Measurements from ENCODE around the gene ROR1. TPM values are rescaled to one million over a fixed set of nuclear protein-coding genes. Genes with fewer than 3 reads are reported as not detected.

Gene ROR1
- total and polyA plus RNA-seq, 10 of the 15 experiments (the other 5 are each of a cell fraction or from before 2014, with no cell fraction given) = 0.02 to 0.08 (median 0.05) TPM; not detected in 6

- TF ChIP-seq RELA (IDR thresholded peaks at IDR 0.05; ENCODE audit: borderline replicate concordance, partially characterized antibody) (no peak), ASH2L (IDR thresholded peaks at IDR 0.05; ENCODE audit: borderline replicate concordance, low read depth) (no peak), CHD2 (IDR thresholded peaks at IDR 0.05; ENCODE audit: borderline replicate concordance, low read depth, low read length) (no peak), ZBED1 (IDR thresholded peaks at IDR 0.05; ENCODE audit: borderline replicate concordance) (no peak), SRF (IDR thresholded peaks at IDR 0.05; ENCODE audit: low read depth in 2 of 2, low read length in 2 of 2) (no peak), ZNF207 (IDR thresholded peaks at IDR 0.05; ENCODE audit: borderline replicate concordance) (no peak)
Measured at GRCh38 chr1:63974966-63975365, 201.1 kb downstream of the ROR1 start (continued).

DNA sequence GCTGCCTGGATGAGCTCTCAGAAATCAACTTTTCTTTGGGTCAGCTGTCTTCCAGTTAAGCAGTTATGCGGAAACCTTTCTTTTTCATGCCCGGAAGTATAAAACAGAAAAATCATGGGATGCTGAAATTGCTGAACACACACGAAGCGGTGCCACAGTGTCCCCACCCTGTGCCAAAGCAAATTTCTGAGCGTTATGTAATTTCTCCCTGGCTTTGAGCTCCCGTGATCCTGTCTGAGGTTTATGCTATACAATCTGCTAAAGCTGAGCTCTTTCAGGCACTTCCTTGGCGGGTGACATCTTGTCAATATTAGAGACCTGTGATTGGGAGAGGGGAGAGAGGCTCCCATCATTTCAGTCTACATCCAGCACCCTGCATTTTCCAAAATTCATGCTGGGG, 201.7 kb downstream of the ROR1 start:
- 48% methylated on average over 7 of the region's 7 CpGs for WGBS (ENCODE audit: insufficient coverage, insufficient replicate concordance, low lambda C conversion rate, missing lambda C conversion rate)
- no peaks in the 10 kb centered on the region for H3K4me1 ChIP-seq (ENCODE audit: control insufficient read depth, insufficient read depth, low read length)
- POLR2A ChIA-PET = no interaction called here
- no peak for DNase-seq (ENCODE audit: low read depth, low spot score)
- SMC1A ChIA-PET (ENCODE audit: uncharacterized antibody, unreplicated experiment) = interaction anchor here (1.2 to 1.9 kb wide), 2 partner anchors 9 to 284 kb away, joined by 3 to 7 read pairs; no protein-coding TSS in a partner anchor
- CTCF ChIA-PET = no interaction called here
- H3K9me3 ChIP-seq (replicated peaks; ENCODE audit: control insufficient read depth, insufficient read depth, low read length) = no peaks in the 10 kb centered on the region
- peaks cover 0 to 8% of the 10 kb centered on the region in 2 experiments; a peak in 3 of 4 replicates for H3K27me3 ChIP-seq (replicated peaks in 1 of 2; ENCODE audit: control insufficient read depth in 2 of 2, insufficient read depth in 2 of 2, low read length in 1 of 2)
- intact Hi-C loops (cut with micrococcal nuclease; ENCODE audit: unreplicated experiment) = no loop called here
- H2AFZ ChIP-seq (ENCODE audit: control insufficient read depth, low read depth, low read length) = no peak overlapping the region
- H3K36me3 ChIP-seq (ENCODE audit: control insufficient read depth in 2 of 2, insufficient read depth in 2 of 2, low read length in 1 of 2) = no peaks in the 10 kb centered on the region
- TF ChIP-seq POLR2AphosphoS2 (IDR thresholded peaks at IDR 0.05; ENCODE audit: low read depth, low read length) (no peak), SRF (IDR thresholded peaks at IDR 0.05; ENCODE audit: low read depth in 2 of 2, low read length in 2 of 2) (no peak), CREB1 (IDR thresholded peaks at IDR 0.05; ENCODE audit: low read depth) (no peak), POU2F2 (IDR thresholded peaks at IDR 0.05; ENCODE audit: borderline replicate concordance, low read depth, low read length) (no peak), NFYA (IDR thresholded peaks at IDR 0.05; ENCODE audit: borderline replicate concordance, low read depth, low read length) (no peak), RUNX3 (IDR thresholded peaks at IDR 0.05; ENCODE audit: low read length) (no peak)
- no peak overlapping the region for H3K27ac ChIP-seq (ENCODE audit: control insufficient read depth, insufficient read depth)
- no peak overlapping the region for H3K4me3 ChIP-seq
- no peak for FAIRE-seq
- H3K9ac ChIP-seq (ENCODE audit: control insufficient read depth, insufficient read depth, low read length) = no peak overlapping the region
- no peak overlapping the region for H3K4me2 ChIP-seq (ENCODE audit: control insufficient read depth, insufficient read depth)
- no TSS peak for BruUV-seq (replicated peaks)
- ATAC-seq = no peak
- in situ Hi-C loops (cut with MboI) = no loop called here
- RAD21 ChIA-PET (ENCODE audit: unreplicated experiment) = no interaction called here
- no peaks in the 10 kb centered on the region for H3K79me2 ChIP-seq (ENCODE audit: control insufficient read depth, insufficient read depth, low read length)
- H4K20me1 ChIP-seq (ENCODE audit: control insufficient read depth, insufficient read depth) = no peaks in the 10 kb centered on the region
